NCI-H526 treated with DMSO at 0.1 percent for 48 hours (cell line): Measurements from ENCODE around the gene MREG.

Experiments
- DNase-seq: peaks from one replicate; lab custom pipeline; 2025; lab: John Stamatoyannopoulos, UW

MREG gene

GRCh38 chr2:215918901-215919599, 94.3 kb downstream of the MREG start:
- no peak for DNase-seq

GRCh38 chr2:215917953-215918620, 95.3 kb downstream of the MREG start:
- peak; percentile 21 for DNase-seq

- DNase-seq, result no peak
Observed at GRCh38 chr2:215915441-215915840, 97.9 kb downstream of the MREG start.

GRCh38 chr2:215914777-215915165, 98.6 kb downstream of the MREG start:
- no peak for DNase-seq

GRCh38 chr2:215914054-215914776, 99.1 kb downstream of the MREG start:
- no peak for DNase-seq

GRCh38 chr2:215912299-215912842, 101.0 kb downstream of the MREG start:
- DNase-seq, result no peak

- no peak for DNase-seq
Observed at GRCh38 chr2:215911301-215912085, 101.9 kb downstream of the MREG start.

- no peak for DNase-seq
Observed at GRCh38 chr2:215910180-215910579, 103.2 kb downstream of the MREG start.

- DNase-seq, result peak; percentile 40
Observed at GRCh38 chr2:215907147-215907546, 106.2 kb downstream of the MREG start.

- DNase-seq, result no peak
Observed at GRCh38 chr2:215906458-215906857, 106.9 kb downstream of the MREG start.

GRCh38 chr2:215905691-215906090, 107.7 kb downstream of the MREG start:
- no peak for DNase-seq

GRCh38 chr2:215904101-215904500, 109.2 kb downstream of the MREG start:
- DNase-seq, result no peak

- DNase-seq, result no peak
Observed at GRCh38 chr2:215903203-215903602, 110.1 kb downstream of the MREG start.

- no peak for DNase-seq
Observed at GRCh38 chr2:215901796-215902195, 111.6 kb downstream of the MREG start.

- no peak for DNase-seq
Observed at GRCh38 chr2:215900843-215901242, 112.5 kb downstream of the MREG start.

- no peak for DNase-seq
Observed at GRCh38 chr2:215900203-215900611, 113.1 kb downstream of the MREG start.

- DNase-seq, result no peak
Observed at GRCh38 chr2:215899141-215900074, 113.9 kb downstream of the MREG start.

- no peak for DNase-seq
Observed at GRCh38 chr2:215898363-215898762, 115.0 kb downstream of the MREG start.

GRCh38 chr2:215896921-215897320, 116.4 kb downstream of the MREG start:
- peak; percentile 82 for DNase-seq

GRCh38 chr2:215895330-215895729, 118.0 kb downstream of the MREG start:
- peak; percentile 69 for DNase-seq
